ENCODE results near the gene TSEN15. TPM values are rescaled to one million over a fixed set of nuclear protein-coding genes. Genes with fewer than 3 reads are reported as not detected.

Gene TSEN15
- total RNA-seq, 1 experiment from 2014 or later: 31.1 TPM

DNA sequence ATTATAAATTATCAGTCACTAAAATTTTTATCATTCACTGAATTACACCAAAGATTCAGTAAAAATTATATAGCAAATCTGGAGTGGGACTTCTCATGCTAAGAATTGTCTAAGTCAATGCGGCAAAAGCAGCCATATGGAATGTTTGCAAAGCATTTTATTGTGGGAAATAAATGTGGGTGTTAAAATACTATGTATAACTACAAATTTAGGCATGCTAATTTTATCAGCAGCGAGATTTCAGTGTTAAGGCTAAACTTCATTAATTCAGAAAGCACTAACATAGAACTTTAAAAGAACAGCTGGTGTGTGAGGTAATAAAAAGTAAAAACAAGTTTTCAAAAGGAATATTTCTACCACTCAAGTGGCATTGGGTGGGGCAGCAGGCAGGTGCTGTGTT is 35.4 kb upstream of the TSEN15 start:
- ChIA-PET POLR2A (no interaction called here), CTCF (no interaction called here), RAD21 (ENCODE audit: low non-redundant PET in 1 of 2, low total read pairs in 2 of 2, uncharacterized antibody in 2 of 2, unreplicated experiment in 2 of 2) (no interaction called here)
- Histone ChIP-seq H3K27me3 (ENCODE audit: insufficient read depth, low read length) (no peaks in the 10 kb centered on the region), H3K79me2 (ENCODE audit: insufficient read depth, low read length) (no peaks in the 10 kb centered on the region), H3K9me2 (ENCODE audit: insufficient read depth) (no peaks in the 10 kb centered on the region), H3K4me2 (ENCODE audit: low read length) (no peak overlapping the region), H3K4me3 (replicated peaks in 1 of 2; ENCODE audit: low read depth in 1 of 2, low read length in 2 of 2) (no peak overlapping the region), H4K20me1 (ENCODE audit: insufficient read depth) (no peaks in the 10 kb centered on the region), H3K4me1 (ENCODE audit: control insufficient read depth in 1 of 2, insufficient read depth in 2 of 2, low read length in 2 of 2) (no peaks in the 10 kb centered on the region), H3K36me3 (ENCODE audit: control insufficient read depth in 1 of 2, insufficient read depth in 2 of 2, low read length in 2 of 2) (no peaks in the 10 kb centered on the region), H3K9me3 (ENCODE audit: control insufficient read depth in 1 of 2, insufficient read depth in 1 of 2, low read depth in 1 of 2, low read length in 2 of 2) (no peaks in the 10 kb centered on the region), H3K27ac (ENCODE audit: low read depth, low read length) (no peak overlapping the region), H3K9ac (ENCODE audit: low read length) (no peak overlapping the region), H2AFZ (ENCODE audit: low read depth, low read length, poor library complexity, severe bottlenecking) (no peak overlapping the region)
- intact Hi-C loops (cut with micrococcal nuclease): no loop called here
- ATAC-seq (no peak), DNase-seq (ENCODE audit: low read depth, low spot score) (no peak)
- no TSS peak for BruUV-seq (replicated peaks)
- no peak for TF ChIP-seq JUND (IDR thresholded peaks at IDR 0.05)
- TF ChIP-seq ELF1 (IDR thresholded peaks at IDR 0.05; ENCODE audit: borderline replicate concordance, low read depth): no peak
- no peak for TF ChIP-seq EGR1 (IDR thresholded peaks at IDR 0.05; ENCODE audit: low read depth)
- TF ChIP-seq SRF (IDR thresholded peaks at IDR 0.05; ENCODE audit: low read depth): no peak
- TF ChIP-seq FOSL1 (IDR thresholded peaks at IDR 0.05; ENCODE audit: low read depth): no peak
- TF ChIP-seq POLR2A (IDR thresholded peaks at IDR 0.05; ENCODE audit: borderline replicate concordance, extremely low read depth, insufficient read depth, insufficient read length): no peak
- TF ChIP-seq EZH2phosphoT487 (IDR thresholded peaks at IDR 0.05; ENCODE audit: borderline replicate concordance): no peak
- TF ChIP-seq YY1 (IDR thresholded peaks at IDR 0.05; ENCODE audit: extremely low read depth, insufficient replicate concordance, low read depth, low read length): no peak
- TF ChIP-seq, protein P1, sequence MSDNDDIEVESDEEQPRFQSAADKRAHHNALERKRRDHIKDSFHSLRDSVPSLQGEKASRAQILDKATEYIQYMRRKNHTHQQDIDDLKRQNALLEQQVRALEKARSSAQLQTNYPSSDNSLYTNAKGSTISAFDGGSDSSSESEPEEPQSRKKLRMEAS (IDR thresholded peaks at IDR 0.05): no peak
- no peak for TF ChIP-seq REST (IDR thresholded peaks at IDR 0.05; ENCODE audit: low read depth)
- no peak for TF ChIP-seq SP1 (IDR thresholded peaks at IDR 0.05; ENCODE audit: low read depth)
- TF ChIP-seq, protein P2, sequence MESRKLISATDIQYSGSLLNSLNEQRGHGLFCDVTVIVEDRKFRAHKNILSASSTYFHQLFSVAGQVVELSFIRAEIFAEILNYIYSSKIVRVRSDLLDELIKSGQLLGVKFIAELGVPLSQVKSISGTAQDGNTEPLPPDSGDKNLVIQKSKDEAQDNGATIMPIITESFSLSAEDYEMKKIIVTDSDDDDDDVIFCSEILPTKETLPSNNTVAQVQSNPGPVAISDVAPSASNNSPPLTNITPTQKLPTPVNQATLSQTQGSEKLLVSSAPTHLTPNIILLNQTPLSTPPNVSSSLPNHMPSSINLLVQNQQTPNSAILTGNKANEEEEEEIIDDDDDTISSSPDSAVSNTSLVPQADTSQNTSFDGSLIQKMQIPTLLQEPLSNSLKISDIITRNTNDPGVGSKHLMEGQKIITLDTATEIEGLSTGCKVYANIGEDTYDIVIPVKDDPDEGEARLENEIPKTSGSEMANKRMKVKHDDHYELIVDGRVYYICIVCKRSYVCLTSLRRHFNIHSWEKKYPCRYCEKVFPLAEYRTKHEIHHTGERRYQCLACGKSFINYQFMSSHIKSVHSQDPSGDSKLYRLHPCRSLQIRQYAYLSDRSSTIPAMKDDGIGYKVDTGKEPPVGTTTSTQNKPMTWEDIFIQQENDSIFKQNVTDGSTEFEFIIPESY (IDR thresholded peaks at IDR 0.05; ENCODE audit: extremely low read depth, insufficient replicate concordance, low read length): no peak
- TF ChIP-seq CTCF (IDR thresholded peaks at IDR 0.05 in 2 of 3, conservative IDR thresholded peaks at IDR 0.05 in 1 of 3; ENCODE audit: borderline replicate concordance in 1 of 3, insufficient read depth in 1 of 3, low read depth in 2 of 3, low read length in 2 of 3): no peak
- no peak for TF ChIP-seq ZFX (IDR thresholded peaks at IDR 0.05)
- no peak for TF ChIP-seq TCF7L2 (IDR thresholded peaks at IDR 0.05; ENCODE audit: borderline replicate concordance, extremely low read depth, insufficient read depth, insufficient read length)
